ENCODE results near the gene ZBTB44. TPM values are rescaled to one million over a fixed set of nuclear protein-coding genes. Genes with fewer than 3 reads are reported as not detected.
"Not testable (repeated sequence)": the region's sequence is repeated elsewhere in the genome, so short reads cannot be mapped to it uniquely, and the experiment has no call there.

Gene ZBTB44
- total and polyA plus RNA-seq, 7 donors, result 9.2 to 162 (median 73.0) TPM

DNA sequence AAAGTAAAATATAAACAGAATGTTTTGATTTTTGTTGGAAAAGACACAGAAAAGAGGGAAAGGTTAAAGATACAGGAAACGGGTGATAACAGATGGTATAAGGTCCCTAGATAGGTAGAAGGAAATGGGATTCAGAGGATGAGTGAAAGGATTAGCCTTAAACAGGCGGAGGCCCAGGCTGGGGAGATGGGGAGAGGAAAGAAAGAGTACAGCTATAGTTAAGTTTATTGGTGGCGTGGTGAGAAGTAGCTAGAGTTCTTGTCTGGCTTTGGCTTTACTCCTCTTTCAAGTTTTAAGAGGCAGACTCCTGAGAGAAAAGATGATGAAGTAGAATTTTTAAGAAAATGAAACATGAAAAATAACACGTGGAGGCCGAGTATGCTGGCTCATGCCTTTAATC lies 13.7 kb downstream of the ZBTB44 start:
- Histone ChIP-seq H3K27ac (no peak overlapping the region), H3K27me3 (no peaks in the 10 kb centered on the region), H3K9me3 (peaks cover 0 to 3% (median 0%) of the 10 kb centered on the region in 4 donors), H3K36me3 (no peaks in the 10 kb centered on the region), H3K4me3 (no peak overlapping the region), H3K4me1 (peaks cover 0 to 19% (median 11%) of the 10 kb centered on the region in 4 donors)
- TF ChIP-seq EP300 (IDR thresholded peaks at IDR 0.05), result no peak
- TF ChIP-seq, protein P1, sequence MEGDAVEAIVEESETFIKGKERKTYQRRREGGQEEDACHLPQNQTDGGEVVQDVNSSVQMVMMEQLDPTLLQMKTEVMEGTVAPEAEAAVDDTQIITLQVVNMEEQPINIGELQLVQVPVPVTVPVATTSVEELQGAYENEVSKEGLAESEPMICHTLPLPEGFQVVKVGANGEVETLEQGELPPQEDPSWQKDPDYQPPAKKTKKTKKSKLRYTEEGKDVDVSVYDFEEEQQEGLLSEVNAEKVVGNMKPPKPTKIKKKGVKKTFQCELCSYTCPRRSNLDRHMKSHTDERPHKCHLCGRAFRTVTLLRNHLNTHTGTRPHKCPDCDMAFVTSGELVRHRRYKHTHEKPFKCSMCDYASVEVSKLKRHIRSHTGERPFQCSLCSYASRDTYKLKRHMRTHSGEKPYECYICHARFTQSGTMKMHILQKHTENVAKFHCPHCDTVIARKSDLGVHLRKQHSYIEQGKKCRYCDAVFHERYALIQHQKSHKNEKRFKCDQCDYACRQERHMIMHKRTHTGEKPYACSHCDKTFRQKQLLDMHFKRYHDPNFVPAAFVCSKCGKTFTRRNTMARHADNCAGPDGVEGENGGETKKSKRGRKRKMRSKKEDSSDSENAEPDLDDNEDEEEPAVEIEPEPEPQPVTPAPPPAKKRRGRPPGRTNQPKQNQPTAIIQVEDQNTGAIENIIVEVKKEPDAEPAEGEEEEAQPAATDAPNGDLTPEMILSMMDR (IDR thresholded peaks at IDR 0.05), result no peak
- no peak for TF ChIP-seq POLR2AphosphoS5 (IDR thresholded peaks at IDR 0.05)
- TF ChIP-seq POLR2A (IDR thresholded peaks at IDR 0.05), result no peak
- 80 to 89% methylated on average over 5 of the region's 5 CpGs for WGBS, 2 donors
- no peak for DNase-seq
- intact Hi-C loops (cut with DNase I), result no loop called here

- DNase-seq, result no peak
- intact Hi-C loops (cut with DNase I), result no loop called here
- Histone ChIP-seq H3K4me1 (peaks cover 0 to 24% (median 11%) of the 10 kb centered on the region in 4 donors), H3K4me3 (no peak overlapping the region), H3K27me3 (no peaks in the 10 kb centered on the region), H3K9me3 (peaks cover 0 to 3% (median 0%) of the 10 kb centered on the region in 4 donors), H3K36me3 (no peaks in the 10 kb centered on the region), H3K27ac (no peak overlapping the region)
- WGBS, 2 donors, result 62 to 85% methylated on average over 1 of the region's 1 CpG
- TF ChIP-seq POLR2A (IDR thresholded peaks at IDR 0.05), result no peak
- no peak for TF ChIP-seq POLR2AphosphoS5 (IDR thresholded peaks at IDR 0.05)
- TF ChIP-seq, protein P1 (IDR thresholded peaks at IDR 0.05), result no peak
- TF ChIP-seq EP300 (IDR thresholded peaks at IDR 0.05), result no peak
Measured at GRCh38 chr11:130300567-130300966, 14.2 kb downstream of the ZBTB44 start.

GRCh38 chr11:130299978-130300377 lies 14.7 kb downstream of the ZBTB44 start:
- H3K27ac ChIP-seq, result no peak overlapping the region
- H3K36me3 ChIP-seq, result no peaks in the 10 kb centered on the region
- H3K9me3 ChIP-seq, result no peaks in the 10 kb centered on the region
- TF ChIP-seq POLR2A (IDR thresholded peaks at IDR 0.05), result no peak
- WGBS, 2 donors, result 96 to 98% methylated on average over 5 of the region's 5 CpGs
- intact Hi-C loops (cut with DNase I), result no loop called here
- H3K4me3 ChIP-seq, result no peak overlapping the region
- H3K4me1 ChIP-seq, result peaks cover 0 to 26% (median 13%) of the 10 kb centered on the region in 4 donors
- no peaks in the 10 kb centered on the region for H3K27me3 ChIP-seq
- no peak for DNase-seq

DNA sequence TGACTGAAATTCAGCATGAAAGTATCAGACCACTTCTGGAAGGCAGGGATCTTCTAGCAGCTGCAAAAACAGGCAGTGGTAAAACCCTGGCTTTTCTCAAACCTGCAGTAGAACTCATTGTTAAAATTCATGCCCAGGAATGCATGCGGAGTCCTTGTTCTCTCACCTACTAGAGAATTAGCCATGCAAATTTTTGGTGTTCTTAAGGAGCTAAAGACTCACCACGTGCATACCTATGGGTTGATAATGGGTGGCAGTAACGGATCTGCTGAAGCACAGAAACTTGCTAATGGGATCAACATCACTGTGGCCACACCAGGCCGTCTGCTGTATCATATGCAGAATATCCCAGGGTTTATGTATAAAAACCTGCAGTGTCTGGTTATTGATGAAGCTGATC lies 19.1 kb downstream of the ZBTB44 start:
- intact Hi-C loops (cut with DNase I), result no loop called here
- Histone ChIP-seq H3K4me3 (no peak overlapping the region), H3K36me3 (no peaks in the 10 kb centered on the region), H3K27me3 (no peaks in the 10 kb centered on the region), H3K4me1 (peaks cover 0 to 14% (median 6%) of the 10 kb centered on the region in 4 donors), H3K9me3 (no peaks in the 10 kb centered on the region), H3K27ac (no peak overlapping the region)
- 86 to 91% methylated on average over 4 of the region's 4 CpGs for WGBS, 2 donors
- TF ChIP-seq, protein P1 (IDR thresholded peaks at IDR 0.05), result no peak
- no peak for TF ChIP-seq EP300 (IDR thresholded peaks at IDR 0.05)
- no peak for DNase-seq

- intact Hi-C loops (cut with DNase I), result no loop called here
- no peak for DNase-seq
- Histone ChIP-seq H3K9me3 (no peaks in the 10 kb centered on the region), H3K27ac (no peak overlapping the region), H3K4me3 (no peak overlapping the region), H3K4me1 (no peaks in the 10 kb centered on the region), H3K36me3 (no peaks in the 10 kb centered on the region), H3K27me3 (no peaks in the 10 kb centered on the region)
- WGBS, 2 donors, result 97 to 98% methylated on average over 2 of the region's 2 CpGs
- no peak for TF ChIP-seq EP300 (IDR thresholded peaks at IDR 0.05)
Measured at GRCh38 chr11:130282111-130282510, 32.6 kb downstream of the ZBTB44 start.

GRCh38 chr11:130281341-130281740 lies 33.4 kb downstream of the ZBTB44 start:
- H3K27ac ChIP-seq; H3K9me3 ChIP-seq; DNase-seq; H3K4me3 ChIP-seq; H3K36me3 ChIP-seq; H3K27me3 ChIP-seq; H3K4me1 ChIP-seq; intact Hi-C loops (cut with DNase I): not testable (repeated sequence)
- 97 to 98% methylated on average over 6 of the region's 6 CpGs for WGBS, 2 donors

Data from sigmoid colon (tissue), 7 donors.